Sigmoid colon (tissue), 4 donors: ENCODE measurements around the gene SLC5A9.

Experiments
- CTCF ChIP-seq, 4 experiments: fragments of 450-650 bp in 3 of 4; fragments of 200-600 bp in 1 of 4; IDR thresholded peaks; one replicate each; pipeline ENCODE4 v1.5.1; 2016 to 2019; ENCODE audit warnings: antibody characterized with exemption in 4 of 4, mild to moderate bottlenecking in 3 of 4, moderate library complexity in 2 of 4
- POLR2A ChIP-seq, 2 donors: fragments of 450-650 bp; IDR thresholded peaks; one replicate each; pipeline ENCODE4 v1.6.1; 2016; ENCODE audit warnings: antibody characterized with exemption in 2 of 2, mild to moderate bottlenecking in 2 of 2, moderate library complexity in 2 of 2
- POLR2AphosphoS5 ChIP-seq, 4 donors: sonication (generic); formaldehyde crosslinking; IDR thresholded peaks; one replicate each; pipeline ENCODE4 v1.6.1; 2017; ENCODE audit warnings: antibody characterized with exemption in 4 of 4

- no peak for TF ChIP-seq CTCF (IDR thresholded peaks at IDR 0.05)
- TF ChIP-seq POLR2A (IDR thresholded peaks at IDR 0.05): no peak
- TF ChIP-seq POLR2AphosphoS5 (IDR thresholded peaks at IDR 0.05): no peak
Measured at GRCh38 chr1:48221657-48222056, 859 bp upstream of the SLC5A9 start.
